NOMO-1 treated with DMSO at 0.1 percent for 48 hours (cell line): ENCODE results near the gene OTOP2.
A peak's percentile ranks its signal among the peaks of the same experiment; 100 is the strongest.
"Not testable (repeated sequence)": the region's sequence is repeated elsewhere in the genome, so short reads cannot be mapped to it uniquely, and the experiment has no call there.

Source experiments
- DNase-seq: peaks from one replicate; lab custom pipeline; 2025; ENCODE audit not compliant: unreplicated experiment; lab: John Stamatoyannopoulos, UW

Gene OTOP2

GRCh38 chr17:74971069-74971841, 47.2 kb downstream of the OTOP2 start:
- DNase-seq, result no peak

GRCh38 chr17:74971842-74972106, 47.7 kb downstream of the OTOP2 start:
- DNase-seq, result no peak

GRCh38 chr17:74972107-74972972, 48.3 kb downstream of the OTOP2 start, which contains the start of gene HID1:
Gene HID1, minus strand, starts transcription at chr17:74972759. Its CDS starts 103 bp downstream, at chr17:74972656.
- no peak for DNase-seq

- DNase-seq, result no peak
Measured at GRCh38 chr17:74972973-74973328, 48.9 kb downstream of the OTOP2 start.

- no peak for DNase-seq
Measured at GRCh38 chr17:74975943-74976342, 51.9 kb downstream of the OTOP2 start.

GRCh38 chr17:74977802-74978201, 53.7 kb downstream of the OTOP2 start:
- DNase-seq, result no peak

- DNase-seq, result no peak
Measured at GRCh38 chr17:74978240-74978639, 54.2 kb downstream of the OTOP2 start.

GRCh38 chr17:74979408-74980146, 55.5 kb downstream of the OTOP2 start:
- no peak for DNase-seq

GRCh38 chr17:74981318-74981978, 57.4 kb downstream of the OTOP2 start:
- DNase-seq, result no peak

GRCh38 chr17:74981979-74982662, 58.0 kb downstream of the OTOP2 start:
- peak; percentile 63 for DNase-seq

- DNase-seq, result not testable (repeated sequence)
Measured at GRCh38 chr17:74982663-74983313, 58.7 kb downstream of the OTOP2 start.
